Body of pancreas (tissue), 4 donors: ENCODE results near the gene TTLL5. TPM values are rescaled to one million over a fixed set of nuclear protein-coding genes. Genes with fewer than 3 reads are reported as not detected.

Experiments
- ATAC-seq: fragments of 150-250 bp; one replicate; pipeline ENCODE4 v1.9.1; 2016
- DNase-seq, 4 donors: peaks; one replicate each; pipeline ENCODE4 v3.0.0-alpha.2; 2019
- H3K27ac ChIP-seq, 4 donors: fragments of 200-600 bp; sonication (generic); 1 replicate in 3 of 4; 2 replicates in 1 of 4; pipeline versions ENCODE4 v1.5.1 to v1.6.1; 2016 to 2019; ENCODE audit warnings: mild to moderate bottlenecking in 1 of 4, mixed read lengths in 1 of 4, moderate library complexity in 1 of 4
- H3K27me3 ChIP-seq, 2 donors: fragments of 200-600 bp; sonication (generic); one replicate each; pipeline ENCODE4 v1.6.0; 2016; ENCODE audit warnings: mild to moderate bottlenecking in 1 of 2
- H3K36me3 ChIP-seq, 2 donors: fragments of 200-600 bp; sonication (generic); replicated peaks in 1 of 2; 2 replicates each; pipeline ENCODE4 v1.5.1; 2016; ENCODE audit warnings: low read depth in 2 of 2; ENCODE audit not compliant: insufficient read depth in 1 of 2
- H3K4me1 ChIP-seq: fragments of 200-600 bp; sonication (generic); one replicate; pipeline ENCODE4 v1.6.0; 2016
- H3K4me3 ChIP-seq, 2 donors: fragments of 200-600 bp; sonication (generic); 1 replicate in 1 of 2; 2 replicates in 1 of 2; pipeline ENCODE4 v1.5.1; 2016 to 2019
- H3K9me3 ChIP-seq, 3 donors: fragments of 200-600 bp; sonication (generic); 1 replicate in 2 of 3; 2 replicates in 1 of 3; pipeline ENCODE4 v1.5.1; 2016
- CTCF ChIP-seq, 7 experiments: fragments of 450-650 bp in 4 of 7; fragments of 200-600 bp in 3 of 7; sonication (generic) in 3 of 7; IDR thresholded peaks; one replicate each; pipeline ENCODE4 v1.5.1; 2016 to 2019; ENCODE audit warnings: antibody characterized with exemption in 7 of 7
- POLR2A ChIP-seq, 3 donors: fragments of 450-650 bp; IDR thresholded peaks; one replicate each; pipeline ENCODE4 v1.6.1; 2016; ENCODE audit warnings: antibody characterized with exemption in 3 of 3, mild to moderate bottlenecking in 2 of 3
- WGBS, 2 donors: methylation state at CpG; one replicate each; pipeline ENCODE4 v1.1.5; 2017; 5-methylcytosine and 5-hydroxymethylcytosine counted together
- intact Hi-C: fragments of 100-400 bp; cut with DNase I; formaldehyde crosslinking; loops from one replicate; pipeline ENCODE4 v1.15.1; 2023
- total RNA-seq, 2 donors: library from RNA; depleted of rRNA; stranded (reverse); fragments of >200 nt; gene quantifications; one replicate each; pipeline ENCODE4 v1.1.0, GENCODE V29; 2016

Gene TTLL5
- total RNA-seq, 2 donors from 2014 or later: 21.0 to 21.8 TPM

GRCh38 chr14:75995372-75996041, 334.5 kb downstream of the TTLL5 start:
- Histone ChIP-seq H3K4me1 (no peaks in the 10 kb centered on the region), H3K9me3 (no peaks in the 10 kb centered on the region), H3K27ac (peak overlapping the region in 1 of 4 donors; percentile 31), H3K27me3 (no peaks in the 10 kb centered on the region), H3K4me3 (no peak overlapping the region), H3K36me3 (peaks cover 0 to 5% of the 10 kb centered on the region in 2 donors)
- intact Hi-C loops: no loop called here
- ATAC-seq (peak; percentile 65), DNase-seq (peak in 2 of 4 donors; percentile 28 to 34)
- TF ChIP-seq CTCF (IDR thresholded peaks at IDR 0.05) (no peak), POLR2A (IDR thresholded peaks at IDR 0.05) (no peak)
- 88 to 89% methylated on average over 17 of the region's 17 CpGs for WGBS, 2 donors

GRCh38 chr14:75996488-75996887, 335.4 kb downstream of the TTLL5 start:
- H3K9me3 ChIP-seq: no peaks in the 10 kb centered on the region
- no peaks in the 10 kb centered on the region for H3K4me1 ChIP-seq
- no peaks in the 10 kb centered on the region for H3K27me3 ChIP-seq
- ATAC-seq: no peak
- peaks cover 0 to 6% of the 10 kb centered on the region in 2 donors for H3K36me3 ChIP-seq
- WGBS, 2 donors: 17 to 24% methylated on average over 1 of the region's 1 CpG
- H3K27ac ChIP-seq: no peak overlapping the region
- intact Hi-C loops: no loop called here
- TF ChIP-seq CTCF (IDR thresholded peaks at IDR 0.05) (no peak), POLR2A (IDR thresholded peaks at IDR 0.05) (no peak)
- no peak for DNase-seq
- H3K4me3 ChIP-seq: no peak overlapping the region

GRCh38 chr14:75999511-76000190, 338.6 kb downstream of the TTLL5 start:
- no peak overlapping the region for H3K27ac ChIP-seq
- H3K36me3 ChIP-seq: peaks cover 0 to 4% of the 10 kb centered on the region in 2 donors
- WGBS, 2 donors: 89 to 93% methylated on average over 6 of the region's 6 CpGs
- no peaks in the 10 kb centered on the region for H3K4me1 ChIP-seq
- intact Hi-C loops: no loop called here
- no peak for DNase-seq
- no peaks in the 10 kb centered on the region for H3K27me3 ChIP-seq
- no peak for ATAC-seq
- no peaks in the 10 kb centered on the region for H3K9me3 ChIP-seq
- no peak overlapping the region for H3K4me3 ChIP-seq
- TF ChIP-seq CTCF (IDR thresholded peaks at IDR 0.05) (no peak), POLR2A (IDR thresholded peaks at IDR 0.05) (no peak)

- H3K4me1 ChIP-seq: peaks cover 9% of the 10 kb centered on the region
- no peak overlapping the region for H3K4me3 ChIP-seq
- WGBS, 2 donors: 78 to 91% methylated on average over 1 of the region's 1 CpG
- H3K9me3 ChIP-seq: no peaks in the 10 kb centered on the region
- no peak for TF ChIP-seq POLR2A (IDR thresholded peaks at IDR 0.05)
- no peak for TF ChIP-seq CTCF (IDR thresholded peaks at IDR 0.05)
- ATAC-seq: no peak
- peaks cover 0 to 2% of the 10 kb centered on the region in 2 donors for H3K36me3 ChIP-seq
- no peak overlapping the region for H3K27ac ChIP-seq
- no peaks in the 10 kb centered on the region for H3K27me3 ChIP-seq
- no peak for DNase-seq
- intact Hi-C loops: no loop called here
Measured at GRCh38 chr14:76002383-76002782, 341.3 kb downstream of the TTLL5 start.

Other genes starting within 250 kb of the TTLL5 start
- gene JDP2, start 233.2 kb upstream of the TTLL5 start, total RNA-seq: 10 to 100 TPM; 16.8 to 17.9 TPM
- gene BATF, start 138.8 kb upstream of the TTLL5 start, total RNA-seq: not detected
- 1 to 10 TPM in 1 of 2 donors, under 1 TPM in 1; under 0.01 to 1.3 TPM for gene FLVCR2, start 82.6 kb upstream of the TTLL5 start, total RNA-seq
- 1 to 10 TPM; 8.6 to 8.8 TPM for gene ERG28, start 370 bp upstream of the TTLL5 start, total RNA-seq